Measurements from ENCODE around the gene PMCH.
"Not testable (repeated sequence)": the region's sequence is repeated elsewhere in the genome, so short reads cannot be mapped to it uniquely, and the experiment has no call there.

Gene PMCH

GRCh38 chr12:102174117-102174516, 23.5 kb downstream of the PMCH start:
- no peak overlapping the region for H3K4me3 ChIP-seq (ENCODE audit: low read depth, low read length)
- DNase-seq (ENCODE audit: low read depth), result no peak
- no peak for TF ChIP-seq CTCF (IDR thresholded peaks at IDR 0.05; ENCODE audit: control insufficient read depth, extremely low read depth, insufficient read depth)

GRCh38 chr12:102172436-102172835, 25.2 kb downstream of the PMCH start:
- no peak overlapping the region for H3K4me3 ChIP-seq (ENCODE audit: low read depth, low read length)
- no peak for TF ChIP-seq CTCF (IDR thresholded peaks at IDR 0.05; ENCODE audit: control insufficient read depth, extremely low read depth, insufficient read depth)
- DNase-seq (ENCODE audit: low read depth), result no peak

GRCh38 chr12:102171951-102172350, 25.7 kb downstream of the PMCH start:
- H3K4me3 ChIP-seq (ENCODE audit: low read depth, low read length), result no peak overlapping the region
- no peak for DNase-seq (ENCODE audit: low read depth)
- TF ChIP-seq CTCF (IDR thresholded peaks at IDR 0.05; ENCODE audit: control insufficient read depth, extremely low read depth, insufficient read depth), result no peak

- DNase-seq (ENCODE audit: low read depth), result no peak
- H3K4me3 ChIP-seq (ENCODE audit: low read depth, low read length), result no peak overlapping the region
- peak; percentile 90 for TF ChIP-seq CTCF (IDR thresholded peaks at IDR 0.05; ENCODE audit: control insufficient read depth, extremely low read depth, insufficient read depth)
Observed at GRCh38 chr12:102169922-102170621, 27.6 kb downstream of the PMCH start.

GRCh38 chr12:102167821-102168604, 29.6 kb downstream of the PMCH start:
- TF ChIP-seq CTCF (IDR thresholded peaks at IDR 0.05; ENCODE audit: control insufficient read depth, extremely low read depth, insufficient read depth), result no peak
- DNase-seq (ENCODE audit: low read depth), result no peak
- no peak overlapping the region for H3K4me3 ChIP-seq (ENCODE audit: low read depth, low read length)

GRCh38 chr12:102163383-102163782, 34.2 kb downstream of the PMCH start:
- no peak for TF ChIP-seq CTCF (IDR thresholded peaks at IDR 0.05; ENCODE audit: control insufficient read depth, extremely low read depth, insufficient read depth)
- H3K4me3 ChIP-seq (ENCODE audit: low read depth, low read length), result no peak overlapping the region
- no peak for DNase-seq (ENCODE audit: low read depth)

GRCh38 chr12:102155206-102155605, 42.4 kb downstream of the PMCH start:
- not testable (repeated sequence) for H3K4me3 ChIP-seq (ENCODE audit: low read depth, low read length); DNase-seq (ENCODE audit: low read depth)

GRCh38 chr12:102147062-102147587, 50.5 kb downstream of the PMCH start:
- H3K4me3 ChIP-seq (ENCODE audit: low read depth, low read length); DNase-seq (ENCODE audit: low read depth): not testable (repeated sequence)
